ENCODE measurements around the gene MUC4.
"Not testable (repeated sequence)": the region's sequence is repeated elsewhere in the genome, so short reads cannot be mapped to it uniquely, and the experiment has no call there.

The MUC4 gene

DNA sequence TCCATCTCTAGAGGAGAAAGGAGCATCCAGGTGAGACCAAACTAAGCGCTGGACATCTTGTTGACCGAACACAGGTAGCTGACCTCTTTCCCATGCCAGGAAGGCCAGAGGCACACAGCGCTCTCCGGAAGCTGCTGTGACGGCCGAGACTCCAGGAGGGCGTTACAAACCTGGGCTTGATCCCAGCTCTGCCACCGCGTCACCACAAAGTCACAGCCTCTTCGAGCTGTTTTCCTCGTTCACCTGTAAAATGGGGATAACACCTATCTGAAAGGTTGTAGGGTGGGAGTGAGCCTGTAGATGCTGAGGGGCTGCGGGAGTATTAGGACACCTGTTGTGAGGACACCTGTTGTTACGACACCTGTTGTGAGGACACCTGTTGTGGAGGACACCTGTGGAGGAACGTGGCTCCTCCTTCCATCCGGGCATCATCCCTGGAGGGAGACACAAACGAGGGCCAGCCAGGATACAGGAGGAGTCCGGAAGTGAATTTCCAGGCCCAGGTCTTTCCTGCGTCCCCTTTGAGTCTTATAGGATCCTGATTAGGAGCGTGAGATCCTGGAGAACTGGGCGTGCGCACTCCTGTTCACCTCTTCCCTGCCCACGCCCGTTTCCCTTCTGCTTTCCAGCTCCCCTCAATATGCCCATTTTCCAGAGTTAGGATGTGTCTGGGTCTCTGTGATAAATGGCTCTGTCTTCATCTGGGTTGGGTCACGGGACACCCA lies 2.3 kb upstream of the MUC4 start:
- DNase-seq (ENCODE audit: low read depth), result no peak

DNA sequence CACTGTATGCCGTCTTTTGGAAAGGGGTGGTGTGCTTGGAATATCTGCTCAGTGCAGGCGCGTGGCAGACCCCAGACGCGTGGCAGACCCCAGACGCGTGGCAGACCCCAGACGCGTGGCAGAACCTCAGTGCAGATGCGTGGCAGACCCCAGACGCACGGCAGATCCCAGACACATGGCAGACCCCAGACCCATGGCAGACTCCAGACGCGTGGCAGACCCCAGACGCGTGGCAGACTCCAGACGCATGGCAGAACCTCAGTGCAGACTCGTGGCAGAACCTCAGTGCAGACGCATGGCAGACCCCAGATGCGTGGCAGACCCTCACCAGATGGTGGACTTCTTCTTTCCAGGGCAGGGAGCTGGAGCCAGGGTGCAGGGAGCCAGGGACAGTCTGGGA lies 637 bp upstream of the MUC4 start:
- DNase-seq (ENCODE audit: low read depth), result no peak

DNA sequence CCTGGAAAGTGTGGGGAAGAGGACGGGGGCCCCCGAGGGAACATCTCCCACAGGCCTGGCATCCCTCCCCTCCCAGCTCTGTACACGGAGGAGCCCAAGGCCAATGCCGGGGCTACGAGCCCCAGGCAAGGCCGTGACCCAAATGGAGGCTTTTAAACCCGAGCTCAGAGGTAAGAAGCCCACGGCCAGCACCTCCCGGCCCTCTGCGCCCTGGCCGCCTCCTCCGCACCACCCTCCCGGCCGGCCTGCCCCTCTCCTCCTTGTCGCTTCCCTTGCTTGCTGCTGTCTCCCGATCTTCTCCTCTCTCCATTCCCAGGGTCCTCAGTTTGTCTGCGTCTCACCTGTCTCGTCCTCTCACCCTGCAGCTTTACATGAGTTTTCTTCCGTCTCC lies 1.3 kb downstream of the MUC4 start:
- DNase-seq (ENCODE audit: low read depth), result no peak

DNA sequence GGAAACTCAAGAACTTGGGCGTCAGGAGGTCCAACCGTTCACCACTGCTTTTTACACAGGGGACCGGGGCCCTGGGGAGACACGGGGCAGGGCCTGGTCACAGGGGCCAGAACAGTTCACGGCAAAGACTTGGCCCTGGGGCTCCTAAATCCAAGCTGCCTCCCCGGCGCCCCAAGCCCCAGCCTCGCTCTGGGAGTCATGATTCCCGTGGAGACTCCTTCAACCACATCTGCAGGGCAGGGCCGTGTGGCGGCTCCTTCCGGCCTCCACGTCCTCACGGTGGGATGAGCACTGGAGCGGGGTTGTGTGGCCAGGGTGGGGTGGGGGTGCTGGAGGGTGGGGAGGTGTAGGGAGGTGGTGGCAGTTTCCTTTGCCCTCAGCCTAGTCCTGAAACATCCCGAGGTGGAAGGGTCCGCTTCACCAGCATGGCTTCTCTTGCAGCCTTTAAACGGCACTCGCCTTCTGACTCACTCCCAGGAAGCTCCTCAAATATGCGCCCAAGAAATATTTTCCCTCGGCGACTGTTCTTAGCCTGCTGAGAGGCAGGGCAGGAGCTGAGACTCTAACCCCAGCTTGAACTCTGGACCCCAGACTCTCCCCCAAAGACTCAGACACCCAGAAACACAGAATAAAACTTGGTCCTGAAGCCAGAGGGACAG lies 1.8 kb downstream of the MUC4 start:
- DNase-seq (ENCODE audit: low read depth), result peak; percentile 53

DNA sequence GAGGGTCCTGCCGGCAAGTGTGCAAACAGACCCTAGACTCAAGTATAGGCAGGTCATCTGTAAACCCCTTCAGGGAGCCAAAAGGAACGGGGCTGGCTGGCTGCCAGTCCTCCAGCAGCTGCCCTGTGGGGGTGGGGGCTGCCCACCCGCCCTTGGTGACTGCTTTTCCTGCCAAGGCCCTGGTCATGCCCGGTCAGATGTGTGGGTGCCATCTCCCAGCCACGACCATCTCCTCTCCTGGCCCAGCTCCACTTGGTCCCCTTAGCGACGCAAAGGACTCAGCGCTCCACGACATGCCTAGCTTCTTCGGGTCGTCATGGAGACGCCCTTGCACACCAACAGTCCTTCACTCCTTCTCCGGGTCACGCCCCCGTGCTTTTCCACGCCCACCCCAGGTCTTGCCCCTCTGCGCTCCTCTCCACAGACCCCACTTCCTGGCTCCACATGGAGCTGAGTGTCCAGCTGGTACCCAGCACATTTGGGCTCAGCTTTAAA lies 2.4 kb downstream of the MUC4 start:
- no peak for DNase-seq (ENCODE audit: low read depth)

DNA sequence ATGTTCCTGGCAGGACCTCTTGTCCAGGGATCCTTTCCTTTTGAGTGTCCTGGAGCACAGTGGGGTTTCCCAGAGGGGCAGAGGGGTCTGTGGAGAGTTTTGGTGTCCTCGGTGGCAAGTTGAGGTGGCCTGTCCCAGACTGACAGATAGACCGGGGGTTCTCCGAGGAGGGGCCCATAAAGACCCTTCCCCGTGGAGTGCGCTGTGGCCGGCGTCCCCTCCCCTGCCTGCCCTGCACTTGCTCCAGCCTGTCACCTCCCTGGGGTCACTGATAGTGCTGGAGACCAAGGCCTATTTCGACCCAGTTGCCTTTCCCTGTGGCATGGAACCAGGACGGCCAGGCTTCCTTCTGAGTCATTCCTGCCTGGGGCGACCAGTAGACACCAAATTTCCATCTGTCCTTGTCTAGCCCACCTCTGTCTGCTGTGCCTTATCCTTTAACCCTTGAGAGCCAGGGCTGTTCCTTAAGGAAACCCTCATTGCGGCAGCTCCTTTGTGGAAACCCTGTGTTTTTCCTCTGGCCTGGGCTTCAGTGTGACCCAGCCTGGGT lies 2.9 kb downstream of the MUC4 start:
- DNase-seq (ENCODE audit: low read depth), result peak; percentile 40

DNA sequence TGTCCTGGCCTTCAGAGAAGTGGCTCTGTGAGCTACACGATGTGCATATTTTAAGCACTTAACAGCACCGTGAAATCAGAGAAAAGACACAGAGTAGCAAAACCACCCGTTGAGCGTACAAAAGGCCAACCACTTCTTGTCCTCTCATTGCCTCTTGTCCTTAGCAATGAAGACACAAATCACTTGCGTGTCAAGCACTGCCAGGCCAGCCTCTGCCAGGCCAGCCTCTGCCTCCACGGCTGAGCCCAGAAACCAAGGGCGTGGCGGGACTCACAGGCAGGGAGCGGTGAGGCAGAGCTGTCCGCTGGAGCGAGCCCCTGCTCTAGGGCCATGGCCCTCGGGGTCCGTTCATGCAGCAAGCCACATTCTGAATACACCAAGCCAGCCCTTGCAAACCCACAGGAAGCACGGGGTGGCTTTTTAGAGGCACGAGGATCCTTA lies 4.0 kb downstream of the MUC4 start:
- no peak for DNase-seq (ENCODE audit: low read depth)

DNA sequence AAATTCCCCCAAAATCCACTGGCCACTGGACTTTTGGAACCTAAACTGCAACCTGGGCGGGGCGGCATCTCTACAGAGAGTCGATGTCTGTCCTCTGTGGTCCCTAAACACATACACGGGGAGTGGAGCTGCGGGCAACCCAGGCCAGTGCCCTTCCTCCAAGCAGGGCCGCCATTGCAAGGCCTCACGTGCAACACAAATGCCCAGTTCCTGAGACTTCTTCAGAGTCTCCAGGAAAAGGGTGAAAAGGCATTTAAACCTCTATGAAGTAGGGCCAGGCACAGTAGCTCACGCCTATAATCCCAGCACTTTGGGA lies 4.9 kb downstream of the MUC4 start:
- no peak for DNase-seq (ENCODE audit: low read depth)

DNA sequence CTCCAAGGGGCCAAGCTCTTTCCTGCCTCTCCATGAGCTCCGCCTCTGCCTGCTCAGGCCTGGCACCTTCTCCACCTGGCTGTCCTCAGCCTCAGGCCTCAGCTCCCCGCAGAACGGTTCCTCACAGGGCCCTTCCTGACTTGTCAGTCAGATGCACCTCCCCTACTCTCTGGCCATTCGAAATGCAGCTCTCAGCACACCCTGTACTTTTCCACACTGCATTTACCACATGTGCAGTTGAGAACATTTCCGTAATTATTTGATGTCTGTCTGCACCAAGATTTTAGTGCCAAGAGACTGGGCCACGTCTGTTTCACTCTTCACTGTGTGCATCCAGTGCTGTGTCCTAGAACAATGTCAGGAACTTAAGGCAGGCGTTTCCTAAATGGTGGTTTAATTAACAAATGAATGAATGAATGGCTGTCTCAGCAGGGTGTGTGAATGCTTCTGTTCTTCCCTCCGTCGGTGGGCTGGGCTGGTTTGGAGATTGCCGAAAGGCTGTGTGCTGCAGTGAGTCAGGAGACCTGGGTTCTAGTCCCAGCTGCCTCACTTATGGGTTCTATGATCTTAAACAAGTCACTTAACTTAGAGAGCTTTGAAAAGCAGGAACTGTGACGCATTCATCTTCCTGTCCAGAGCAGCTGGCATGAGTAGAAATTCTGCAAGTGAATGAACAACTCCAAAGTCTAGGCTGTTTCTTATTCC lies 5.4 kb downstream of the MUC4 start:
- no peak for DNase-seq (ENCODE audit: low read depth)

DNA sequence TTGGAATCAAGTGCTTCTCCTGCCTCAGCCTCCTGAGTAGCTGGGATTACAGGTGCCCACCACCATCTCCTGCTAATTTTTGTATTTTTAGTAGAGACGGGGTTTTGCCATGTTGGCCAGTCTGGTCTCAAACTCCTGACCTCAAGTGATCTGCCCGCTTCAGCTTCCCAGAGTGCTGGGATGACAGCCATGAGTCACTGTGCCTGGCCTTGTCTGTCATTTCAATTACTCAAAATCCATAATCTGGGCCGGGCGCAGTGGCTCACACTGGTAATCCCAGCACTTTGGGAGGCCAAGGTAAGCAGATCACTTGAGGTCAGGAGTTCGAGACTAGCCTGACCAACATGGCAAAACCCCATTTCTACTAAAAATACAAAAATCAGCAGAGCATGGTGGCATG lies 6.1 kb downstream of the MUC4 start:
- DNase-seq (ENCODE audit: low read depth), result not testable (repeated sequence)

DNA sequence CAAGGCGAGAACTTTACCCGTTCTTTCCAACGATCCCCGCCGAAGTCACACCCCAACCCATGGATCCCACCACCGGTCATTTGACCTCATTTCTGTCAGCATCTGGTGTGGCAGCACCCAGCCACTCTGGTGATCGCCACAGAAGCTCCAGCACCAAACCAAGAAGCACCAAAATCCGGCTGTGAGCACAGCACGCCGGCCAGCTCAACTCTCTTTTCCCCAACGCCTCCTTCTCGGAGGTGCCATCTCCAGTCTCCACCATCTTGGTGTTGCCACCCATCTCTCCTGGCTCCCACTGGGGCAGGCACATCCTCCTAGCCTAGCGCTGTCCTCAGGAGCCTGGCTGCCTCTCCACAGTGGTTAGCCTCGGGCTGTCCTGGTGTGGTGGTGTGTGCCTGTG lies 6.5 kb downstream of the MUC4 start:
- DNase-seq (ENCODE audit: low read depth), result no peak

DNA sequence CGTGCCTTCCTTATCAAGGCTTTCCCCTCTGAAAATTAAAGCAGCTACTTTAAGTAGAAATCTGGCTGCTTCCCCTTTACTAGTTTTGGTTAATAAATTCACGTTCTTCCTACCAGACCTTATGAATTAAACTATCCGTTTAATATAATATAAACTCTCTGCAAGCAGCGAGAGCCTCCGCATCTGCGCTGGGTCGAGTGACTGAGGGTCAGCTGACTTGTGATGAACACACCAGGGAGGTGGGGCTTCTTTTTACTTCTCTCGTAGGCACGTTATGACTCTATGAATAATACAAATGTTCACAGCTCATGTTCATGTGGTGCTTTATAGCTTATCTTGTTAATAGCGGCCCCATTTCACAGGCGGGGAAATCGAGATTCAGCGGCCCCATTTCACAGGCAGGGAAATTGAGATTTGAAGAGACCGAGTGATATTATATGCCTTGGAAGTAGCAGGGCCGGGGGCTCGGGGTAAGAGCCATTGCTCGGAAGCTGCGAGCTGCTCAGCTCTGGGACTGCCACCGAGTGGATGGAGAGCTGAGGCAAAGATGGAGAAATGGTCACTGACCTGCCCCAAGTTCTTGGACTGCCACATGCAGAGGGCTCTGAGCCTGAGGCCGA lies 8.3 kb downstream of the MUC4 start:
- peak; percentile 36 for DNase-seq (ENCODE audit: low read depth)

DNA sequence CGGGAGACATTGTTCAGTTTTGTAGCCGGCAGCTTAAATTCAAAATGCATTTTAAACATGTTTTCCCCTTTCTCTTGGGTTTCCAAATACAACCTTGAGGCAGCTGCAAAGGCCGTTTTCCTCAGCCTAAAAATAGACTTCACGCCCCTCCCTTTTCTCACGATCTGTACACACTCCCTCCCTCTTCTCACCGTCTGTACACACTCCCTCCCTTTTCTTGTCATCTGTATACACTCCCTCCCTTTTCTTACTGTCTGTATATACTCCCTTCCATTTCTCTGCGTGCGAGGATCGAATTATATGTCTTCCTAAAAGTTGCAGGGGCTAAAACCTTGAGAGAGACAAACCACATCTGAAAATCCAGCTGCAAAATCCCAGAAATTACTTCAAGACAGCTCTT lies 8.9 kb downstream of the MUC4 start:
- no peak for DNase-seq (ENCODE audit: low read depth)

DNA sequence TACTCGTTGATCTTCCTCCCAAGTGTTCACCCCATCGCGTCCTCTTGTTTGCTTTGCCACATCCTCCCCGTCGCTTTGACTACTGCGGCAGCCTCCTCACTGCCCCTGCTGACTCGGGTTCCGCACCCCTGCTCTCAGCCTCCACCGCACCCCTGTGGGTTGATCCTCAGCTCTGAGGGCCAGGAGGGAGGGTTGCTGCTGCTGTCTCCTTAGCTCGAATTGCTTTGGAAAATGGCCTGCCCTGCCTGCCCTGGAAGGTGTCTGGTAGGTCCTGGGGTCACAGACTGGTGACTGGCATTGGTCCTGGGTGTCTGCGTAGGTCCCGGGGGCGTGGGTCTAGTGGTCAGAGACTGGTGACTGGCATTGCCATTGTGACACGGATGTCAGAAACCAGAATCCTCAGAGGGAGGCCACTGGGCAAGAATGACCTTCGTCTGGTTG lies 9.4 kb downstream of the MUC4 start:
- no peak for DNase-seq (ENCODE audit: low read depth)

DNA sequence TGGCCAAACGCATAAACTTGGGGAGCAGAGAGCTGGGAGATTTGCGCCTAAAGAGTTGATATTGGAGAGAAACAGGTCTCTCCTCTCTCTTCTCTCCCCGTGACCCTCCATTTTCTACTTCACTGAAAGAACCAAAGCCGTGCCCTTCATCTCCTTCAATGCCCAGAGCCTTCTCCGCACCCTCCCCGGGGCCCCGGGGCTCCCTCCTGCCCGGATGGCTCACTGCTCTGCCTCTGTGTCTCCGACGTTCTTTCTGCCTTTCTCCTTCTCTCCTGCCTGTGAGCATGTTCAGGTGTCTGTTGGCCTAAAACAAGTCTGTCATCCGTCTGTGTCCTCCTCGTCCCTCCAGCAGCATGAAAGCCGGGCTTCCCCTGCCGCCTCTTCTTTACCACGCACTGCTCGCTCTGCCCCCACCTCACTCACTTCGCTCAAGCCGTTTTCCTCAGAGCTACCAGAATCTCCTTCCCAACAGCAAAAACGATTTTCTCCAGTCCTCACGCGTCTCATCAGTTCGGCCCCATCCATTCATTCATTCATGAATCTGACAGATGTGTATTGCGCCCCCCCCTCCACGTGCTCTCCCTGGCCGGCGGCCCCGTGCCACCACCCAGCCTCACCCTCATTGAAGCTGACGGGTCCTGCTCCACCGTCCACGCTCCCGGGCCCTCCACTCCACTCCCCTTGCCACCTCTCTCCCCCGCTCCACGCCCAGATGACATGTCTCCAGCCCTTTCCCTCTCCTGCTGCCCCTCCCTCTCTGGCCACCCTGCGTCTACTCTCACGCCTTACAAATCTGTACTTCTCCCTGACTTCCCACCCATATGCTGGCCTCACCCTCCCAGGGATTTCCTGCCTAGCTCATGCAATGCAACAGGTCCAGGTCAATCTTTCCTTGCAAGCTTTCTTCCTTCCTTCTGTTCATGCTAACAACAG lies 10.2 kb downstream of the MUC4 start:
- no peak for DNase-seq (ENCODE audit: low read depth)

DNA sequence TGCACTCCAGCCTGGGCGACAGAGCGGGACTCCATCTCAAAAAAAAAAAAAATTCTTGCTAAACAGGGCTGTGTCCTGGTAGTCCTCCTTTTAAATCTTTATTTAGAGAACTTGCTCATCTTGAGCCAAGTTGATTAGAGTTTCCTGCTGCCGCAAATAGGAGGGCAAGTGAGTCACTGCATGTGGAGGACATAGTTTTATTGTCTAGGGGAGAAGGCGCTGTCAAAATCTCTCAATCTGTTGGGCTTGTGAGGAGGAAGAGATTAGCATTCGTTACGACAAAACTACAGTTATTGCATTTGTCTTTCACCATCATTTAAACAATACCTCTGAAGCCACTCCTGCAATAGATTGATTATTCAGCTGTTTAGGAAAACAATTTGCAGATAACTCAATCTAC lies 11.5 kb downstream of the MUC4 start:
- DNase-seq (ENCODE audit: low read depth), result no peak

DNA sequence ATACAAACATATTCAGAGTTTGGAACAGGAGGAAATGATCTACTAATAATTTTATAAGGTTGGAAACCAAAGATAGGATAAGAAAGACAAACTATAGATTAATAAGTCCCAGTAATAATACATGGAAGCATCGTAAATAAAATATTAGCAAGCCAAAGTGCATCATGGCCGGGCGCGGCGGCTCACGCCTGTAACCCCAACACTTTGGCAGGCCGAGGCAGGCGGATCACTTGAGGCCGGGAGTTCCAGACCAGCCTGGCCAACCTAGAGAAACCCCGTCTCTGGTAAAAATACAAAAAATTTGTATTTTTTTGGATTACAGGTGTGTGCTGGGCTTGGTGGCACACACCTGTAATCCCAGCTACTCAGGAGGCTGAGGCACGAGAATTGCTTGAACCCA lies 14.9 kb downstream of the MUC4 start:
- no peak for DNase-seq (ENCODE audit: low read depth)

DNA sequence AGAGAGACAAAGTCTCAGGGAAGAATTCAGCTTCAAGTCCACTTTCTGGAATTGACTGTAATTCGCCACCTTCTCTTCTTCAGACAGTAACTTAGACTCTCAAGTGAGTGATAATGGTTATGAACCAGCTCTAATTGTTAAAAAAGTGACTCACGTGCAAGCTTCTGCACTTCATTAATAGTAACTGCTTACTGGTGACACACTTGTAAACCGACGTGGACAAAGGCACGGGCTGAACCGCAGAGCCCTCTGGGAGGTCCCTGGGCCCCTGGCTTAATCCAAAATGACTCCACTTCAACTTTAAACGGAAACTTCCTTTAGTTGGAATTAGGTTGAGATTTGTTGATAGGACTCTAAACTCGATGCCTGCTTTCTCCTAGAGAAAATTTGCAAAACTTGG lies 17.0 kb downstream of the MUC4 start:
- no peak for DNase-seq (ENCODE audit: low read depth)

DNA sequence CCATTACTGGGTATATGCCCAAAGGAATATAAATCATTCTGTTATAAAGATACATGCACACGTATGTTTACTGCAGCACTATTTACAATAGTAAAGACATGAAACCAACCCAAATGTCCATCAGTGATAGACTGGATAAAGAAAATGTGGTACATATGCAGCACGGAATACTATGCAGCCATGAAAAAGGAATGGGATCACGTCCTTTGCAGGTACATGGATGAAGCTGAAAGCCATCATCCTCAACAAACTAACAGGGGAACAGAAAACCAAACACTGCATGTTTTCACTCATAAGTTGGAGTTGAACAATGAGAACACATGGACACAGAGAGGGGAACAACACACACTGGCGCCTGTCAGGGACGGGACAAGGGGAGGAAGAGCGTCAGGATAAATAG lies 19.1 kb downstream of the MUC4 start:
- not testable (repeated sequence) for DNase-seq (ENCODE audit: low read depth)

DNA sequence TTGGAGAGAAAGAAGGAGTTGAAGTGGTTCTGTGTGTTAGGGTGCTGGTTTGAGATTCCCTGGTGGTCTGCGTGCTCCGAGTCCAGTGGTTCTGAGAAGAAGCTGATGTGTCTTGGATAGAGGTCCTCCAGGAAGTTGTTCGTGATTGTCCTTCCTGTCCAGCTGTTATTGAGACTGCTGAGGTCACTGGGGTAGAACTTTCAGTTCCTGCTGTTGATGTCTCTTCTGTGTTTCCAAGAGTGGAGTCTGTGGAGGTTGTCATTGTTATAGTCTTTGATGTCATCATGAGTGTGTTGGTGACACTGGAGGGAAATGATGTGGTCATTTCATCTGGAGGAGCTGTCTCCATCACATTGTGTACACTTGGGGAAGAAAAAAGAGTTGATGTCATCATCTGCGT lies 20.8 kb downstream of the MUC4 start:
- DNase-seq (ENCODE audit: low read depth), result no peak

Measured in ELR (cell line).